ENCODE results near the gene SLC24A3. TPM values are rescaled to one million over a fixed set of nuclear protein-coding genes. Genes with fewer than 3 reads are reported as not detected.
A peak's percentile ranks its signal among the peaks of the same experiment; 100 is the strongest.

Gene SLC24A3
- total RNA-seq, 1 experiment from 2014 or later = 0.14 TPM

- Histone ChIP-seq H3K4me3 (ENCODE audit: low read depth, low read length) (no peak overlapping the region), H3K9me3 (no peaks in the 10 kb centered on the region), H3K36me3 (ENCODE audit: control insufficient read depth, insufficient read depth, low read length) (no peaks in the 10 kb centered on the region), H3K4me1 (peaks cover 14% of the 10 kb centered on the region), H3K27me3 (replicated peaks; ENCODE audit: control insufficient read depth, insufficient read depth, low read length) (no peaks in the 10 kb centered on the region)
- Mint-ChIP-seq H3K27me3 (ENCODE audit: insufficient read depth, unreplicated experiment) (no peaks in the 10 kb centered on the region), H3K9me3 (ENCODE audit: unreplicated experiment) (no peaks in the 10 kb centered on the region), H3K4me1 (ENCODE audit: low read depth, unreplicated experiment) (peaks cover 26% of the 10 kb centered on the region), H3K4me3 (ENCODE audit: unreplicated experiment) (no peak overlapping the region), H3K27ac (ENCODE audit: unreplicated experiment) (no peak overlapping the region), H3K36me3 (ENCODE audit: insufficient read depth, unreplicated experiment) (no peaks in the 10 kb centered on the region)
- intact Hi-C loops (cut with micrococcal nuclease; ENCODE audit: unreplicated experiment) = loop anchor here (2.0 kb wide), 1 partner anchor 31 kb away; no protein-coding TSS in a partner anchor
- DNase-seq = no peak
- TF ChIP-seq CTCF (IDR thresholded peaks at IDR 0.05; ENCODE audit: insufficient read depth in 1 of 2, low read depth in 1 of 2, low read length in 1 of 2, severe bottlenecking in 1 of 2, unreplicated experiment in 1 of 2) = no peak
- BruUV-seq (replicated peaks) = no TSS peak
- ChIA-PET CTCF (interaction anchor here (0.7 to 1.2 kb wide), 6 partner anchors 9 to 44 kb away, joined by 3 to 9 read pairs (median 4); no protein-coding TSS in a partner anchor), POLR2A (no interaction called here)
Measured at GRCh38 chr20:19619904-19620430, 407.5 kb downstream of the SLC24A3 start.

GRCh38 chr20:19620446-19620845 lies 408.0 kb downstream of the SLC24A3 start:
- Mint-ChIP-seq H3K9me3 (ENCODE audit: unreplicated experiment) (no peaks in the 10 kb centered on the region), H3K27me3 (ENCODE audit: insufficient read depth, unreplicated experiment) (no peaks in the 10 kb centered on the region), H3K27ac (ENCODE audit: unreplicated experiment) (no peak overlapping the region), H3K4me3 (ENCODE audit: unreplicated experiment) (no peak overlapping the region), H3K4me1 (ENCODE audit: low read depth, unreplicated experiment) (peaks cover 26% of the 10 kb centered on the region), H3K36me3 (ENCODE audit: insufficient read depth, unreplicated experiment) (no peaks in the 10 kb centered on the region)
- H3K27me3 ChIP-seq (replicated peaks; ENCODE audit: control insufficient read depth, insufficient read depth, low read length) = no peaks in the 10 kb centered on the region
- CTCF ChIA-PET = interaction anchor here (0.7 to 1.2 kb wide), 7 partner anchors 8 to 44 kb away, joined by 3 to 9 read pairs (median 3); no protein-coding TSS in a partner anchor
- no peak overlapping the region for H3K4me3 ChIP-seq (ENCODE audit: low read depth, low read length)
- no TSS peak for BruUV-seq (replicated peaks)
- no peaks in the 10 kb centered on the region for H3K9me3 ChIP-seq
- peak; percentile 72 to 82 for DNase-seq
- peak in 1 of 2 experiments; percentile 38 for TF ChIP-seq CTCF (IDR thresholded peaks at IDR 0.05; ENCODE audit: insufficient read depth in 1 of 2, low read depth in 1 of 2, low read length in 1 of 2, severe bottlenecking in 1 of 2, unreplicated experiment in 1 of 2)
- POLR2A ChIA-PET = no interaction called here
- intact Hi-C loops (cut with micrococcal nuclease; ENCODE audit: unreplicated experiment) = loop anchor here (2.0 kb wide), 1 partner anchor 32 kb away; no protein-coding TSS in a partner anchor
- H3K36me3 ChIP-seq (ENCODE audit: control insufficient read depth, insufficient read depth, low read length) = no peaks in the 10 kb centered on the region
- peaks cover 14% of the 10 kb centered on the region for H3K4me1 ChIP-seq

- Mint-ChIP-seq H3K4me1 (ENCODE audit: low read depth, unreplicated experiment) (peaks cover 26% of the 10 kb centered on the region), H3K9me3 (ENCODE audit: unreplicated experiment) (no peaks in the 10 kb centered on the region), H3K27me3 (ENCODE audit: insufficient read depth, unreplicated experiment) (no peaks in the 10 kb centered on the region), H3K27ac (ENCODE audit: unreplicated experiment) (no peak overlapping the region), H3K36me3 (ENCODE audit: insufficient read depth, unreplicated experiment) (no peaks in the 10 kb centered on the region), H3K4me3 (ENCODE audit: unreplicated experiment) (no peak overlapping the region)
- ChIA-PET POLR2A (no interaction called here), CTCF (interaction anchor here (0.7 to 1.2 kb wide), 4 partner anchors 8 to 42 kb away, joined by 3 to 9 read pairs (median 6); no protein-coding TSS in a partner anchor)
- intact Hi-C loops (cut with micrococcal nuclease; ENCODE audit: unreplicated experiment) = loop anchor here (2.0 kb wide), 1 partner anchor 32 kb away; no protein-coding TSS in a partner anchor
- no peak overlapping the region for H3K4me3 ChIP-seq (ENCODE audit: low read depth, low read length)
- no peak for TF ChIP-seq CTCF (IDR thresholded peaks at IDR 0.05; ENCODE audit: insufficient read depth in 1 of 2, low read depth in 1 of 2, low read length in 1 of 2, severe bottlenecking in 1 of 2, unreplicated experiment in 1 of 2)
- no peak for DNase-seq
- peaks cover 14% of the 10 kb centered on the region for H3K4me1 ChIP-seq
- no peaks in the 10 kb centered on the region for H3K36me3 ChIP-seq (ENCODE audit: control insufficient read depth, insufficient read depth, low read length)
- H3K9me3 ChIP-seq = no peaks in the 10 kb centered on the region
- no TSS peak for BruUV-seq (replicated peaks)
- no peaks in the 10 kb centered on the region for H3K27me3 ChIP-seq (replicated peaks; ENCODE audit: control insufficient read depth, insufficient read depth, low read length)
Measured at GRCh38 chr20:19621072-19621471, 408.6 kb downstream of the SLC24A3 start.
